GM23338 (cell line): Measurements from ENCODE around the gene VAPB.

ENCODE experiments used
- CREB1 ChIP-seq: fragments of 250-450 bp; sonication (Bioruptor Pico); IDR thresholded peaks from 2 replicates; pipeline ENCODE4 v1.5.0; 2020; ENCODE audit warnings: low read depth, mild to moderate bottlenecking, moderate library complexity
- CTCF ChIP-seq, 2 experiments: fragments of 200-600 bp in 1 of 2; sonication (generic) in 1 of 2; conservative IDR thresholded peaks; 2 replicates each; pipeline versions ENCODE4 v1.5.1 to v1.6.1; 2016 to 2017; ENCODE audit warnings: antibody characterized with exemption in 2 of 2, low read depth in 2 of 2, mild to moderate bottlenecking in 2 of 2, moderate library complexity in 1 of 2
- ETS1 ChIP-seq: IDR thresholded peaks from 2 replicates; pipeline ENCODE4 v1.6.1; 2016; ENCODE audit warnings: antibody characterized with exemption
- EZH2 ChIP-seq: fragments of 200-600 bp; sonication (generic); IDR thresholded peaks from one replicate; pipeline ENCODE4 v1.8.0; 2017; ENCODE audit warnings: antibody characterized with exemption, mild to moderate bottlenecking, low read depth; ENCODE audit not compliant: unreplicated experiment
- EZH2phosphoT487 ChIP-seq: fragments of 200-600 bp; sonication (generic); IDR thresholded peaks from one replicate; pipeline ENCODE4 v1.8.1; 2018; ENCODE audit warnings: antibody characterized with exemption; ENCODE audit not compliant: unreplicated experiment
- JUNB ChIP-seq: IDR thresholded peaks from one replicate; pipeline ENCODE4 v1.6.1; 2016; ENCODE audit warnings: antibody characterized with exemption; ENCODE audit not compliant: unreplicated experiment
- NANOG ChIP-seq: IDR thresholded peaks from 2 replicates; pipeline ENCODE4 v1.6.1; 2016; ENCODE audit warnings: antibody characterized with exemption, borderline replicate concordance
- POLR2AphosphoS5 ChIP-seq: IDR thresholded peaks from 2 replicates; pipeline ENCODE4 v1.6.1; 2016; ENCODE audit warnings: antibody characterized with exemption, low read depth
- REST ChIP-seq: IDR thresholded peaks from one replicate; pipeline ENCODE4 v1.6.1; 2018; ENCODE audit warnings: antibody characterized with exemption; ENCODE audit not compliant: unreplicated experiment
- STAT1 ChIP-seq: IDR thresholded peaks from one replicate; pipeline ENCODE4 v1.6.1; 2016; ENCODE audit warnings: antibody characterized with exemption; ENCODE audit not compliant: unreplicated experiment
- ZNF331 ChIP-seq: fragments of 250-450 bp; sonication (Bioruptor Pico); IDR thresholded peaks from 2 replicates; pipeline ENCODE4 v1.5.0; 2020; ENCODE audit warnings: low read depth, mild to moderate bottlenecking, moderate library complexity
- ZNF462 ChIP-seq: fragments of 250-450 bp; sonication (Bioruptor Pico); IDR thresholded peaks from 2 replicates; pipeline ENCODE4 v1.5.0; 2020; ENCODE audit warnings: mild to moderate bottlenecking, moderate library complexity

GRCh38 chr20:58416835-58417234 is 27.8 kb downstream of the VAPB start:
- TF ChIP-seq CTCF (conservative IDR thresholded peaks at IDR 0.05; ENCODE audit: low read depth in 2 of 2): no peak
- TF ChIP-seq REST: no peak
- TF ChIP-seq NANOG: no peak
- TF ChIP-seq JUNB: no peak
- TF ChIP-seq EZH2: no peak
- TF ChIP-seq POLR2AphosphoS5: no peak
- no peak for TF ChIP-seq EZH2phosphoT487
- no peak for TF ChIP-seq ZNF462 (CRISPR knock-in tag)
- no peak for TF ChIP-seq CREB1 (CRISPR knock-in tag)
- TF ChIP-seq ETS1: no peak
- no peak for TF ChIP-seq ZNF331 (CRISPR knock-in tag)
- no peak for TF ChIP-seq STAT1
